SU-DHL-6 (cell line): ENCODE results near the gene ISYNA1.
A peak's percentile ranks its signal among the peaks of the same experiment; 100 is the strongest.

ENCODE experiments used
- H2AFZ ChIP-seq: fragments of 200-600 bp; sonication (generic); 2 replicates; pipeline ENCODE4 v1.6.1; 2014; ENCODE audit warnings: low read depth, mild to moderate bottlenecking, moderate library complexity, mixed read lengths, antibody characterized with exemption, low read length; ENCODE audit not compliant: severe bottlenecking
- H3F3A ChIP-seq: fragments of 200-600 bp; shearing (Covaris generic); 2 replicates; pipeline ENCODE4 v1.6.0; 2016; ENCODE audit warnings: antibody characterized with exemption, mild to moderate bottlenecking; ENCODE audit not compliant: insufficient read depth
- H3K27ac ChIP-seq: fragments of 200-600 bp; sonication (generic); 2 replicates; pipeline ENCODE4 v1.5.1; 2016; ENCODE audit warnings: low read depth, mild to moderate bottlenecking, low read length, moderate library complexity, mixed read lengths
- H3K27me3 ChIP-seq: fragments of 200-600 bp; sonication (generic), shearing (Covaris generic); 2 replicates; pipeline ENCODE4 v1.6.0; 2014; ENCODE audit warnings: mild to moderate bottlenecking, low read length
- H3K36me3 ChIP-seq: fragments of 200-600 bp; sonication (generic); 2 replicates; pipeline ENCODE4 v1.6.1; 2014; ENCODE audit warnings: mild to moderate bottlenecking, low read length, mixed read lengths
- H3K4me2 ChIP-seq: fragments of 300-600, 200-600 bp; shearing (Covaris generic), sonication (generic); 2 replicates; pipeline ENCODE4 v1.6.0; 2014; ENCODE audit warnings: low read length, low read depth, mild to moderate bottlenecking; ENCODE audit not compliant: poor library complexity, severe bottlenecking
- H3K4me3 ChIP-seq: fragments of 200-600 bp; sonication (generic); 2 replicates; pipeline ENCODE4 v1.5.1; 2014; ENCODE audit warnings: antibody characterized with exemption, low read length, mild to moderate bottlenecking, mixed read lengths; ENCODE audit not compliant: insufficient read depth, poor library complexity, severe bottlenecking
- H3K79me2 ChIP-seq: fragments of 200-600 bp; sonication (generic); 2 replicates; pipeline ENCODE4 v1.6.1; 2014; ENCODE audit warnings: mild to moderate bottlenecking, low read length, moderate library complexity; ENCODE audit not compliant: insufficient read depth
- H3K9ac ChIP-seq: fragments of 200-600 bp; sonication (generic); 2 replicates; pipeline ENCODE4 v1.7.0; 2014; ENCODE audit warnings: mild to moderate bottlenecking, low read length
- H3K9me2 ChIP-seq: fragments of 200-600 bp; sonication (generic); replicated peaks from 2 replicates; pipeline ENCODE4 v1.6.1; 2014; ENCODE audit warnings: low read length; ENCODE audit not compliant: insufficient read depth
- H3K9me3 ChIP-seq: fragments of 200-600 bp; sonication (generic); 2 replicates; pipeline ENCODE4 v1.6.1; 2014; ENCODE audit warnings: low read length, mixed read lengths; ENCODE audit not compliant: insufficient read depth
- H4K20me1 ChIP-seq: fragments of 200-600 bp; sonication (generic); 2 replicates; pipeline ENCODE4 v1.6.1; 2014; ENCODE audit warnings: low read depth, mild to moderate bottlenecking, antibody characterized with exemption, low read length, moderate library complexity, mixed read lengths
- EZH2phosphoT487 ChIP-seq: fragments of 200-600 bp; sonication (generic), shearing (Covaris generic); conservative IDR thresholded peaks from 2 replicates; pipeline ENCODE4 v1.6.1; 2018; ENCODE audit warnings: mild to moderate bottlenecking, antibody characterized with exemption, low read length, moderate library complexity, mixed read lengths
- TF ChIP-seq, protein P1 (sequence below): fragments of 200-600 bp; sonication (generic); IDR thresholded peaks from one replicate; pipeline ENCODE4 v1.5.1; 2017; ENCODE audit warnings: antibody characterized with exemption, mild to moderate bottlenecking, low read length, moderate library complexity; ENCODE audit not compliant: insufficient read depth, poor library complexity, severe bottlenecking

Gene ISYNA1

DNA sequence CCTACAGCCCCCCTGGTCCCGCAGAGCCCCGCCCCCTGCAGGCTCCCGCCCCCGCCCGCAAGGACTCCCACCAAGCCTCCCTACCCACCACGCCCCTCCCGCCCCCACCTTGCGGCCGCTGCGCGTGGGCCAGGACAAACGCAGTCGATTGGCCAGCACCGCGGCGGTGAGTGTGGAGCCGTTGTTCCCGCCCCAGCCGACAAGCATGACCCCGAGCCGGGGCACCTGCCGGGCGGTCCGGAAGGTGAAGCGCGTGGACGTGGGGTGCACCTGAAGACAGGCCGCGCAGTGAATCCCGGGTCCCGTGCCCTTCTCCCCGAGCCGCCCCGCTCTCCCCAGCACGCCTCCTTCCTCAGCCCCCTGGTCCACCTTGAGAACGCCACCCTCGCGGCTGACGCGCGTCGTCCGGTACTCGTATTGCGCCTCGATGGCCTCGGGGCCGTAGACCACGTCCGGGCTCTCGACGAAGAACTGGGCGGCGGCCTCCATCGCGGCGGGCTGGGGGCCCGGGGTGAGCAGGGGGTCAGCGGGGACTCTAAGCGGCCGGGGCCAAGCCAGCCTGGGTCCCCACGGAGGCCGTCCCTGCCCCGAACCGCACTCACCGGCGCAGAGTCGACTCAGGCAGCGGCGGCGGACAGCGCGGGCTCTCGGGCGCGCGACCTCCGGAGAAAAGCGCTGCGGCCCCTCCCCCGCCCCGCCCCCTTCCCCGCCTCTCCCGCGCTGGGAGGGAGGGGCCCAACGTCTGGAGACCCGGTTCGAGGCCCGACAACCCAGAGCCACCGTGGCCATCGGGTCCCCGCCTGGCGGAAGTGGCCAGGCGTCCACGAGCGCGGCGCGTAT, at the start of gene ISYNA1:
ISYNA1 (minus strand) TSS at position 643 of the 840 bp plus-strand sequence; CDS start at position 489, 154 bp downstream.
- H3F3A ChIP-seq: peaks cover 21% of the 10 kb centered on the region
- H3K36me3 ChIP-seq: no peaks in the 10 kb centered on the region
- H3K4me3 ChIP-seq: no peak within 1 kb of the TSS
- H3K9me3 ChIP-seq: no peaks in the 10 kb centered on the region
- H3K9me2 ChIP-seq: no peaks in the 10 kb centered on the region
- no peak for TF ChIP-seq EZH2phosphoT487
- TF ChIP-seq, protein P1, sequence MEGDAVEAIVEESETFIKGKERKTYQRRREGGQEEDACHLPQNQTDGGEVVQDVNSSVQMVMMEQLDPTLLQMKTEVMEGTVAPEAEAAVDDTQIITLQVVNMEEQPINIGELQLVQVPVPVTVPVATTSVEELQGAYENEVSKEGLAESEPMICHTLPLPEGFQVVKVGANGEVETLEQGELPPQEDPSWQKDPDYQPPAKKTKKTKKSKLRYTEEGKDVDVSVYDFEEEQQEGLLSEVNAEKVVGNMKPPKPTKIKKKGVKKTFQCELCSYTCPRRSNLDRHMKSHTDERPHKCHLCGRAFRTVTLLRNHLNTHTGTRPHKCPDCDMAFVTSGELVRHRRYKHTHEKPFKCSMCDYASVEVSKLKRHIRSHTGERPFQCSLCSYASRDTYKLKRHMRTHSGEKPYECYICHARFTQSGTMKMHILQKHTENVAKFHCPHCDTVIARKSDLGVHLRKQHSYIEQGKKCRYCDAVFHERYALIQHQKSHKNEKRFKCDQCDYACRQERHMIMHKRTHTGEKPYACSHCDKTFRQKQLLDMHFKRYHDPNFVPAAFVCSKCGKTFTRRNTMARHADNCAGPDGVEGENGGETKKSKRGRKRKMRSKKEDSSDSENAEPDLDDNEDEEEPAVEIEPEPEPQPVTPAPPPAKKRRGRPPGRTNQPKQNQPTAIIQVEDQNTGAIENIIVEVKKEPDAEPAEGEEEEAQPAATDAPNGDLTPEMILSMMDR: no peak
- H3K27me3 ChIP-seq: no peaks in the 10 kb centered on the region
- no peak within 1 kb of the TSS for H2AFZ ChIP-seq
- H3K27ac ChIP-seq: no peak within 1 kb of the TSS
- H3K79me2 ChIP-seq: no peaks in the 10 kb centered on the region
- no peaks in the 10 kb centered on the region for H4K20me1 ChIP-seq
- H3K4me2 ChIP-seq: peak within 1 kb of the TSS; percentile 39
- no peak within 1 kb of the TSS for H3K9ac ChIP-seq

DNA sequence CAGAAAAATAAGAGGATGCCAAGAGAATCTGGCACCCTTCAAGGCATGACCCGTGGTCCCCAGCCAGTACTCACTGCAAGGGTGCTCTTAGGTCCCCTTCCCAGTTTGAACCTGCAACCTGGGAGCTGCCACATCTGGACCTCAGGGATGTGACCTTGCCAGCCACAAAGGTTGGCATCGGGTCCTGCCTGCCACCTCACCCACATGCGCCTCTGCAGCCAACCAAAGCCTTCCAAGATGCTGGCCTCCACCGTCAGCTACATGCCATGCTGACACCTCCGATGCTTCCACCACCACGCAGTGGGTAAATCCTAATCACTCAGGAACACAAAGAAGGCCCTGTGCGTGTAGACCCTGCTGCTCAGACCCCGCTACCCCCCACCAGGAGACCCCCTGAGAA, 48.8 kb upstream of the ISYNA1 start:
- Histone ChIP-seq H3K36me3 (no peaks in the 10 kb centered on the region), H3K9me3 (no peaks in the 10 kb centered on the region), H3K4me2 (no peak overlapping the region), H3K27me3 (no peaks in the 10 kb centered on the region), H3K9ac (no peak overlapping the region), H3K79me2 (peaks cover 76% of the 10 kb centered on the region), H4K20me1 (0 out of 2 replicates have a peak, but pooled peaks cover 3% of the 10 kb centered on the region), H2AFZ (no peak overlapping the region), H3K4me3 (no peak overlapping the region), H3K27ac (no peak overlapping the region), H3F3A (no peaks in the 10 kb centered on the region), H3K9me2 (no peaks in the 10 kb centered on the region)
- TF ChIP-seq EZH2phosphoT487: no peak
- TF ChIP-seq, protein P1: no peak

DNA sequence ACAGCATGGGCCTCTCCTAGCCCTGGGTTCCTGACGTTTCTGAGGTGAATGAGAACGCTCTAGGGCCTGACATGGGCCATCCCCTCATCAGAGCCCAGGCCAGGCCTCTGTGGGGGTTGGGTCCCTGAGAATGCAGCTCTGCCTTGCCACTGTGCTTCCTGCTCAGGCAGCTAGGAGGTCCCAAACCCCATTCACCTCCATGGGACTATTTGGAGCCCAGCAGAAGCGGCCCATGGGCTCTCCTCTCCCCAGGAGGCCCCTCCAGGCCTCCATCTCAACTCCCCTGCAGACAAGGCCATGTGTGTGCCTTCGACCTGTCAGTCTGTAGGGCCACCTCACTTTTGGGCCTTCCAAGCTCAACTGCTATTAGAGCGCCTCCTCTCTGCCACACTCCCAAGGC, 47.1 kb upstream of the ISYNA1 start:
- Histone ChIP-seq H3K9me2 (no peaks in the 10 kb centered on the region), H3K79me2 (peaks cover 90% of the 10 kb centered on the region), H3K4me2 (no peak overlapping the region), H3F3A (no peaks in the 10 kb centered on the region), H2AFZ (no peak overlapping the region), H3K4me3 (no peak overlapping the region), H3K9me3 (no peaks in the 10 kb centered on the region), H3K9ac (no peak overlapping the region), H3K27ac (no peak overlapping the region), H4K20me1 (peaks cover 3% of the 10 kb centered on the region; the same call in 1 of the 2 replicates), H3K36me3 (no peaks in the 10 kb centered on the region), H3K27me3 (no peaks in the 10 kb centered on the region)
- TF ChIP-seq, protein P1: no peak
- no peak for TF ChIP-seq EZH2phosphoT487
